IMR-90 (cell line): Measurements from ENCODE around the gene SPON1. TPM values are rescaled to one million over a fixed set of nuclear protein-coding genes. Genes with fewer than 3 reads are reported as not detected.
A peak's percentile ranks its signal among the peaks of the same experiment; 100 is the strongest.

Source experiments
- ATAC-seq: fragments of 200-7000 bp; cut with Tn5 transposase; 2 replicates; pipeline ENCODE4 v1.9.1; 2020; ENCODE audit warnings: low read depth, mild to moderate bottlenecking, moderate library complexity
- BruUV-seq: library from RNA; stranded (reverse); fragments of 400-500 nt; replicated peaks from 2 replicates; lab custom pipeline; 2021; lab: Mats Ljungman, UMichigan
- CTCF ChIA-PET: fragments of 300-600 bp; formaldehyde crosslinking; extraction: SDS; loops from one replicate; lab custom pipeline; 2021; ENCODE audit warnings: antibody characterized with exemption; lab: Yijun Ruan, JAX
- POLR2A ChIA-PET: fragments of 300-600 bp; sonication (Branson Sonifier 250); formaldehyde crosslinking; loops from one replicate; lab custom pipeline; 2022; ENCODE audit warnings: antibody characterized with exemption; ENCODE audit not compliant: unreplicated experiment; lab: Charles Lee
- DNase-seq: peaks from one replicate; pipeline ENCODE4 v3.0.0; 2013
- H2AFZ ChIP-seq: replicated peaks from 2 replicates; pipeline ENCODE3; 2013; ENCODE audit warnings: low read length, mild to moderate bottlenecking; ENCODE audit not compliant: poor library complexity
- H2AK5ac ChIP-seq: 2 replicates; pipeline ENCODE4 v1.6.1; 2013; ENCODE audit warnings: low read depth, low read length, inconsistent platforms
- H2AK9ac ChIP-seq: replicated peaks from 2 replicates; pipeline ENCODE3; 2013; ENCODE audit warnings: mild to moderate bottlenecking, low read depth, low read length, moderate library complexity; ENCODE audit not compliant: poor library complexity
- H2BK120ac ChIP-seq: 2 replicates; pipeline ENCODE4 v1.6.1; 2013; ENCODE audit warnings: low read depth, low read length, inconsistent platforms
- H2BK15ac ChIP-seq: 3 replicates; pipeline ENCODE4 v1.6.1; 2013; ENCODE audit warnings: low read depth, low read length, inconsistent platforms
- H2BK20ac ChIP-seq: 2 replicates; pipeline ENCODE4 v1.6.1; 2013; ENCODE audit warnings: low read depth, mild to moderate bottlenecking, inconsistent platforms, low read length, moderate library complexity
- H2BK5ac ChIP-seq: 2 replicates; pipeline ENCODE4 v1.6.1; 2013; ENCODE audit warnings: mild to moderate bottlenecking, low read depth, low read length, inconsistent platforms; ENCODE audit not compliant: poor library complexity, severe bottlenecking
- H3K14ac ChIP-seq: replicated peaks from 2 replicates; pipeline ENCODE4 v1.6.1; 2013; ENCODE audit warnings: low read depth, low read length, inconsistent platforms
- H3K18ac ChIP-seq: 2 replicates; pipeline ENCODE4 v1.6.1; 2013; ENCODE audit warnings: low read depth, low read length, control low read depth
- H3K23ac ChIP-seq: 2 replicates; pipeline ENCODE4 v1.6.1; 2013; ENCODE audit warnings: low read depth, low read length, inconsistent platforms
- H3K27ac ChIP-seq: 2 replicates; pipeline ENCODE4 v1.5.1; 2013; ENCODE audit warnings: mild to moderate bottlenecking, control low read depth, low read length; ENCODE audit not compliant: insufficient read depth
- H3K27me3 ChIP-seq: 2 replicates; pipeline ENCODE4 v1.6.1; 2013; ENCODE audit warnings: low read length; ENCODE audit not compliant: control insufficient read depth, insufficient read depth
- H3K36me3 ChIP-seq: 2 replicates; pipeline ENCODE4 v1.6.1; 2013; ENCODE audit warnings: low read length, mixed read lengths; ENCODE audit not compliant: control insufficient read depth, insufficient read depth
- H3K4ac ChIP-seq: 2 replicates; pipeline ENCODE4 v1.6.1; 2013; ENCODE audit warnings: low read depth, low read length, inconsistent platforms
- H3K4me1 ChIP-seq: 2 replicates; pipeline ENCODE4 v1.6.1; 2013; ENCODE audit warnings: low read length, mixed read lengths; ENCODE audit not compliant: control insufficient read depth, insufficient read depth
- H3K4me2 ChIP-seq: 2 replicates; pipeline ENCODE4 v1.6.1; 2013; ENCODE audit warnings: low read depth, mild to moderate bottlenecking, control low read depth, low read length, moderate library complexity
- H3K4me3 ChIP-seq: 2 replicates; pipeline ENCODE4 v1.5.1; 2013; ENCODE audit warnings: low read depth, mild to moderate bottlenecking, control low read depth, low read length, moderate library complexity; ENCODE audit not compliant: insufficient read depth
- H3K56ac ChIP-seq: 2 replicates; pipeline ENCODE4 v1.6.1; 2013; ENCODE audit warnings: low read length, inconsistent platforms; ENCODE audit not compliant: insufficient read depth; ENCODE audit errors: extremely low read depth
- H3K79me1 ChIP-seq, 2 experiments: 2 replicates each; pipeline ENCODE4 v1.6.1; 2013; ENCODE audit warnings: low read length in 2 of 2, inconsistent platforms in 1 of 2, low read depth in 1 of 2
- H3K9ac ChIP-seq: 2 replicates; pipeline ENCODE4 v1.6.1; 2013; ENCODE audit warnings: low read depth, low read length, control low read depth
- H3K9me1 ChIP-seq: 2 replicates; pipeline ENCODE4 v1.6.1; 2013; ENCODE audit warnings: low read length, inconsistent platforms; ENCODE audit not compliant: insufficient read depth
- H3K9me3 ChIP-seq: 2 replicates; pipeline ENCODE4 v1.6.1; 2013; ENCODE audit warnings: low read length; ENCODE audit not compliant: control insufficient read depth, insufficient read depth
- H4K20me1 ChIP-seq: 2 replicates; pipeline ENCODE4 v1.6.1; 2013; ENCODE audit warnings: low read length, inconsistent platforms; ENCODE audit not compliant: insufficient read depth
- H4K5ac ChIP-seq: 2 replicates; pipeline ENCODE4 v1.6.1; 2013; ENCODE audit warnings: mild to moderate bottlenecking, low read depth, low read length, control low read depth
- H4K8ac ChIP-seq, 2 experiments: 2 replicates each; pipeline ENCODE4 v1.6.1; 2013; ENCODE audit warnings: low read depth in 2 of 2, low read length in 2 of 2, control low read depth in 1 of 2, inconsistent platforms in 1 of 2
- H4K91ac ChIP-seq: 2 replicates; pipeline ENCODE4 v1.6.1; 2013; ENCODE audit warnings: low read depth, low read length, inconsistent platforms; ENCODE audit not compliant: insufficient read depth
- BHLHE40 ChIP-seq: fragments of 150-350 bp; IDR thresholded peaks from 2 replicates; pipeline ENCODE4 v1.6.1; 2016; ENCODE audit warnings: mild to moderate bottlenecking, low read depth, low read length
- CTCF ChIP-seq: conservative IDR thresholded peaks from 2 replicates; pipeline ENCODE4 v1.5.1; 2012; ENCODE audit warnings: mild to moderate bottlenecking, low read depth, low read length, improper control_type of control experiment
- FOS ChIP-seq: fragments of 150-350 bp; IDR thresholded peaks from 2 replicates; pipeline ENCODE4 v1.6.1; 2016; ENCODE audit warnings: low read depth, low read length
- MAFK ChIP-seq: IDR thresholded peaks from 2 replicates; pipeline ENCODE4 v1.6.1; 2012; ENCODE audit warnings: low read depth, low read length, improper control_type of control experiment
- MAZ ChIP-seq: IDR thresholded peaks from 2 replicates; pipeline ENCODE4 v1.6.1; 2012; ENCODE audit warnings: low read depth, mild to moderate bottlenecking, low read length, improper control_type of control experiment, moderate library complexity, borderline replicate concordance
- MXI1 ChIP-seq: IDR thresholded peaks from 2 replicates; pipeline ENCODE4 v1.6.1; 2012; ENCODE audit warnings: low read depth, mild to moderate bottlenecking, low read length, moderate library complexity, borderline replicate concordance
- RAD21 ChIP-seq: IDR thresholded peaks from 2 replicates; pipeline ENCODE4 v1.6.1; 2012; ENCODE audit warnings: low read length, improper control_type of control experiment
- RCOR1 ChIP-seq: IDR thresholded peaks from 2 replicates; pipeline ENCODE4 v1.6.1; 2012; ENCODE audit warnings: mild to moderate bottlenecking, low read length, improper control_type of control experiment; ENCODE audit not compliant: insufficient replicate concordance
- SMC3 ChIP-seq: fragments of 150-350 bp; IDR thresholded peaks from 2 replicates; pipeline ENCODE4 v1.6.1; 2016; ENCODE audit warnings: low read depth, mild to moderate bottlenecking, antibody characterized with exemption, low read length, moderate library complexity
- WGBS, 2 experiments: methylation state at CpG; one replicate each; pipeline versions ENCODE4 v1.1.5 to v1.1.7; 2013; ENCODE audit warnings: missing lambda C conversion rate in 2 of 2; ENCODE audit not compliant: insufficient read length in 1 of 2; ENCODE audit errors: extremely low coverage in 2 of 2; 5-methylcytosine and 5-hydroxymethylcytosine counted together
- dilution Hi-C: fragments of 300-500 bp; cut with HindIII; formaldehyde crosslinking; loops from one replicate; pipeline ENCODE4 v1.14.3; 2018; ENCODE audit warnings: low sequenced_read_pairs; ENCODE audit not compliant: unreplicated experiment
- in situ Hi-C: fragments of 300-500 bp; cut with MboI; formaldehyde crosslinking; loops from 3 replicates; pipeline ENCODE4 v1.14.3; 2019; ENCODE audit warnings: low sequenced_read_pairs, inconsistent platforms, mixed read lengths
- intact Hi-C: fragments of 100-400 bp; cut with micrococcal nuclease; formaldehyde crosslinking; loops from 2 replicates; pipeline ENCODE4 v1.10.0; 2022
- polyA plus RNA-seq, 3 experiments: library from polyadenylated mRNA; depleted of rRNA; stranded (reverse); fragments of >200 nt; gene quantifications; 2 replicates each; pipeline ENCODE4 v1.2.3, GENCODE V29; 2012; ENCODE audit warnings: low replicate concordance in 1 of 3
- total RNA-seq: library from RNA; depleted of rRNA; stranded (reverse); fragments of >200 nt; gene quantifications from 2 replicates; pipeline ENCODE4 v1.2.3, GENCODE V29; 2012

Gene SPON1
- total and polyA plus RNA-seq, 2 of the 4 experiments (the other 2 are of a cell fraction) = 0.62 to 0.72 TPM

- H3K4me2 ChIP-seq = peak overlapping the region; percentile 52
- H2AK9ac ChIP-seq = no peak overlapping the region
- peaks cover 13% of the 10 kb centered on the region for H3K4me1 ChIP-seq
- DNase-seq (peak; percentile 58), ATAC-seq (peak; percentile 64)
- H2BK120ac ChIP-seq = no peak overlapping the region
- H3K9me3 ChIP-seq = no peaks in the 10 kb centered on the region
- H3K14ac ChIP-seq = no peak overlapping the region
- CTCF ChIA-PET = interaction anchor here (0.5 to 1.5 kb wide), 11 partner anchors 13 to 1911 kb away, joined by 3 to 6 read pairs (median 3); no protein-coding TSS in a partner anchor
- peak; percentile 52 for TF ChIP-seq RAD21
- TF ChIP-seq SMC3 = peak; percentile 28; the same call in 1 of the 2 replicates
- TF ChIP-seq MXI1 = no peak
- TF ChIP-seq MAZ = no peak
- TF ChIP-seq FOS = no peak
- no peak for TF ChIP-seq BHLHE40
- peak; percentile 58 for TF ChIP-seq CTCF
- no peak for TF ChIP-seq RCOR1
- no peak for TF ChIP-seq MAFK
- no peak overlapping the region for H2BK15ac ChIP-seq
- H3K18ac ChIP-seq = no peak overlapping the region
- no peak overlapping the region for H4K8ac ChIP-seq
- POLR2A ChIA-PET = no interaction called here
- H4K5ac ChIP-seq = no peak overlapping the region
- no peak overlapping the region for H2BK5ac ChIP-seq
- peaks cover 86% of the 10 kb centered on the region for H4K20me1 ChIP-seq
- peaks cover 9% of the 10 kb centered on the region; the same call in 1 of the 2 replicates for H3K9me1 ChIP-seq
- no peak overlapping the region for H3K9ac ChIP-seq
- in situ Hi-C loops (no loop called here), dilution Hi-C loops (loop anchor here (25.0 kb wide), 1 partner anchor 154 kb away; no protein-coding TSS in a partner anchor), intact Hi-C loops (no loop called here)
- no peak overlapping the region for H3K56ac ChIP-seq
- H2BK20ac ChIP-seq = no peak overlapping the region
- H3K4me3 ChIP-seq = no peak overlapping the region
- no peak overlapping the region for H2AK5ac ChIP-seq
- H2AFZ ChIP-seq = no peak overlapping the region
- H3K4ac ChIP-seq = no peak overlapping the region
- H3K23ac ChIP-seq = no peak overlapping the region
- H3K36me3 ChIP-seq = no peaks in the 10 kb centered on the region
- H3K79me1 ChIP-seq = peaks cover 46 to 88% of the 10 kb centered on the region in 2 experiments
- no peak overlapping the region for H4K91ac ChIP-seq
- no TSS peak for BruUV-seq
- H3K27ac ChIP-seq = no peak overlapping the region
- no CpG with 5 or more reads among the region's 5 CpGs for WGBS, 2 experiments
- no peaks in the 10 kb centered on the region for H3K27me3 ChIP-seq
Measured at GRCh38 chr11:14308114-14308896, 345.8 kb downstream of the SPON1 start.
